GM21390 (cell line): Measurements from ENCODE around the gene CACNA1H.

Experiments used
- ATAC-seq: cut with Tn5 transposase; IDR thresholded peaks from one replicate; pipeline ENCODE4 v1.9.1; 2021; ENCODE audit not compliant: unreplicated experiment

Gene CACNA1H

GRCh38 chr16:1141716-1142115 is 11.2 kb upstream of the CACNA1H start:
- no peak for ATAC-seq

DNA sequence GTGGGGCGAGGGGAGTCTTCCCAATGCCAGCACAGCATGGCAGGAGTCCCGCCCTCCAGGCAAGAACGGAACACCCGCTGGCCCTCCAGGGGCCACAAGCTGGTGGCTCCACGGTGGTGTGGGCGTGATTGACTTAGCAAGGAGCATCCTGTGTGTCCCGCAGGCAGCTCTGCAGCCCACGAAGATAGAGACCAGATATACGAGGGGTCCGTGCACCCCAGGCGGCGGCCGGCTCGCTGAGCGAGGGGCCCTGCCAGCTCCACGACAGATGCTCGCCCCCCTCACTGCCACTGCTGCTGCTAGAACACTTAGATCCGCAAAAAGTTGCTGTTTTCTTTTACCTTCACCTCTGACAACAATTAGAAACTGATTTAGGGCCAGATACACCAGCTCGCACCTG is 10.0 kb upstream of the CACNA1H start:
- ATAC-seq, result no peak

GRCh38 chr16:1143761-1144450 is 9.0 kb upstream of the CACNA1H start:
- no peak for ATAC-seq

DNA sequence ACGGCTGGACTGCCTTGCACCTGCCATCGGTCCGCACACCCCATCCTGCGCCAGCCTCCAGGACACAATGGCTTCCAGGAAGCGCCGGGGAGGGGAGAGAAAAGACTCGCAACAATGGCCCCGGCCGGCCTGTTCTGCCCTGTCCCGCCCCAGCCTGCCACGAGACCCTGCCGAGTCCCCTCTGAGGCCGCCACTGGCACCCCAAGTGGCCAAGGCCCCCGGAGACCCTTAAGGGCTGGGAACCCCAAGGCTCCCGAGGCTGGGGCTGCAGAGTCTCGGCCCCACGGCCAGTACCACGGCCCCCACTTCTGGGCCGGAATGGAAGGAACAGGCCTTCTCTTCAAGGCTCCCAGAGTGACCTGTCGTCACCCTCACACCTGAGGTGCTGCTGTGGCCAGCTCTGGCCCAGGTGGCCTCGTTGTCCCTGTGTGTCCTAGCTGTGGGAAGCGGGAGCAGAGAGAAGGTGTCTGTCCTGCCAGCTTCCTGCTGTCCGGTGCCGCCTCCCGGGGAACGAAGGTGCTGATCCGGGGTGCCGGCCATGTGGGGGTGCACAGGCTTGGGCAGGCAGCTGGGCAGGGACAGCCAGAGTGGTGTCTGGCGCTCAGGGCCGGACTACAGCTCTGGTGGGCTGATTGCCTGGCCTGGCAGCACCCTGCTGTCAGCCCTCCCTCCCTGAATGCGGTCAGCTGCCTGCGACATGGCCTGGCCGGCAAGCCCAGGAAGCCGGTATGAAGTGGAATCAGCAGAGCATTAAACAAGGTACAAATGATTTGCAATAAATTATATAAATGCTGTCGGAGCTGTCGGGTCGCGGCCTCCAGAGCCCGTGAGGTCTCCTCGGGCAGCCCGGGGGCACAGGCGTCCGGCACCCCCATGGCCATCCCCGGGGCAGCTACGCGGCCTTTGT is 8.2 kb upstream of the CACNA1H start:
- no peak for ATAC-seq

- no peak for ATAC-seq
These were observed 7.4 kb upstream of the CACNA1H start for GRCh38 chr16:1145383-1146100.

- no peak for ATAC-seq
These were observed 6.5 kb upstream of the CACNA1H start for GRCh38 chr16:1146409-1146808.

DNA sequence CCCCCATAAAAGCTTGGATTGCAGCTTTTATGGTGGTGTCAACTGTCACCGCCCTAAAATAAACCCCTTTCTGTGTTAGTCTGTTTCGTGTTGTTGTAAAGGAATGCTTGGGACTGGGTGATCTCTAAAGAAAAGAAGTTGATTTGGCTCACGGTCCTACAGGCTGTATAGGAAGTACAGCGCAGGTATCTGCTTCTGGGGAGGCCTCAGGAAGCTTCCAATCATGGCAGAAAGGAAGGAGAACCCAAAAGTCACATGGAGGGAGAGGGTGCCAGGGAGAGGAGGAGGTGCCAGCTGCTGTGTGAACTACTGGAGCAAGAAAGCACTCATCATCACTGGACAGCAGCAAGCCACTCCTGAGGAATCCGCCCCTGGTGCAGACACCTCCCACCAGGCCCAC is 5.9 kb upstream of the CACNA1H start:
- ATAC-seq, result no peak

DNA sequence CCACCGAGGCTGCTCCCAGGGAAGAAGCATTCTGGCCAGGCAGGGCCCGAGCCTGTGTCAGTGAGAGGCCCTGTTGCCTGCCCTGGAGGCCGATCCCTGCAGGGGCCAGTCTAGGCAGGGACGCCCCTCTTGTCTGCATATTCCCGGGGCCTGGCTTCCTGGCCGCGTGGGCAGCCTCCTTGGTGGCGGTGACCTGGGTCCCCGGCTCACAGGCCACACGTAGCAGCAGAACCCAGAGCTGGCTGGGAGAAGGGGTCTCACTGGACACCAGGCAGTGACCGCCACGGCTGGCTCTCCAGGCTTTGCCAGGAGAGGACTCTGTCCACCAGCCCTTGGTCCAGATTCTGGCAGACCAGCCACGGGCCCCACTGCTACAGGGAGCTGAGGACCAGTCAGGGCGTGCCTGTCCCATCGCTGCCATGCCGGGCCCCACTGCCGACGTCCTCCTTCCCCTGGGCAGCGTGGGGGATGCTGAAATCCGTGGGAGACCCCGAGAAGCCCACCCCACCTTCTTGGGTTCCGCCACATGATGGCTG is 3.7 kb upstream of the CACNA1H start:
- ATAC-seq, result no peak

DNA sequence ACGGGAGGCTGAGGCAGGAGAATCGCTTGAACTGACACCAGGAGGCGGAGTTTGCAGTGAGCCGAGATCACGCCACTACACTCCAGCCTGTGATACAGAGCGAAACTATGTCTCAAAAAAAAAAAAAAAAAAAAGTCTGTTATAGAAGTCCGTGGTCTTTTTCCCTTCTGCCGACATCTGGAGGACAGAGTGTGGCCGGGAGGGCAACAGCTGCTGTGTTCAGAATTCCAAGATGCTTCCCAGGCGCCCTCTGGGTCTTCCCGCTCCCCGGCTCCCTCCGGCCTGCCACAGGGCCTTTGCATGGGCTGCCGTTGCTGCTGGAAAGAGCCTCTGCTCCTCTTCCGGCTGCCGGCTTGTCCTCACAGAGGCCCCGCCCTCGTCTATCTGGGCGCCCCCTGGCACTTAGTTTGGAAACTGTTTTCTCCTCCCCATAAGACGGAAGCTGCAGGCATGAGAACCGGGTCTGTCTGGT is 2.4 kb upstream of the CACNA1H start:
- no peak for ATAC-seq

DNA sequence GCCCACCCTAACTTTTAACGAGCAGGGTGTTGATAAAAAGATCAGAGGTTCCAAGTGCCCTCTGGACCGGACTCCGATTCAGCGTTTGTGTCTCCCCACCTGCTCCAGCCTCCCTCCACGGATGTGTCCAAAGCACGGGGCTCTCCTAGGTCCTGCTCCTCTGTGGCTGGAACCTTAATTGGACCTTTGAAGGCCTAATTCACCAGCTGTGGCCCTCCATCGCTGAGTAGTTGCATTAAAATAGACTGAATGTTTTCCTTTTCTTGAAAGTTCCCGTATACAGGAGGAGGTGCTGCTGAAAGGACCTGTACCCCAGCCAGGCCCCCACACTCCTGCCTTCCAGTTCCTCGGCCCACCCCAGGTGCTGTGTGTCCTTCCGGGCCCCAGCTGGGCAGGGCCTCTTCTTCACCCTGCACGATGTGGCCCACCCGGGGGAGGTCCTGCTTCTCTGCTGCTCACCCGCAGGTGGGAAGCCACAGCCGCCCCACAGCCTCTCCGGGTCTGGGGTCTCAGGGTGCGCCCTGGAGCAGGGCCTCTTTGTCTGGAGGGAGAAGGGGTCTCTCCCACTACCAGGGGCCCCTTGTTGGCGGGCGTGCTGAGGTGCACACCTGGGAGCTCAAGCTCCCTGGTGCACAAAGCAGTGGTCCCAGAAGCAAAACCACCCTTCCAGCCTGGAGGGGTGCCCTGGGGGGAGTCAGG is 1.3 kb upstream of the CACNA1H start:
- ATAC-seq, result no peak

DNA sequence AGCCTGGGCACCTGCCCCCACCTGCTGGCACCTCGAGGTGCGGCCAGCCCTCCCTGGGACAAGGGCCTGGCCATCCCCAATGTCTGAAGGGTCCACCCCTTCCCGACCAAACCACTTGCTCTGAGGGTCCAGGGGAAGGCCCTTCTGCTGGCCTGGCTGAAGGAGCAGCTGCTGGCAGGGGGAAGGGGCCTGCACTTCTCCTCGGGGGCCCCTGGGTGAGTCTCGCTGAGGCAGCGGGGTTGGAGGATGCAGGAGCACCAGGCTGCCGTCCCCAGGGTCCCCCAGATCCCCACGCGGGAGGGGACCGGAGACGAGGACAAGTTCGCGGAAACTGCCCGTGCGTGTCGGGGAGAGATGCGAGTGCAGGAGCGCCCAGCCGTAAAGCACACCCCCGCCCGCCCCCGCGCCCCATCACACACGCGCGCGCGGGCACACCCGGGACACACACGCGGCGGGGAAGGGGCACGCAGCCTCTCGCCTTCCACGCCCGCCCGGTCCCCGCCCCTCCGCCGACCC is 725 bp upstream of the CACNA1H start:
- ATAC-seq, result no peak

DNA sequence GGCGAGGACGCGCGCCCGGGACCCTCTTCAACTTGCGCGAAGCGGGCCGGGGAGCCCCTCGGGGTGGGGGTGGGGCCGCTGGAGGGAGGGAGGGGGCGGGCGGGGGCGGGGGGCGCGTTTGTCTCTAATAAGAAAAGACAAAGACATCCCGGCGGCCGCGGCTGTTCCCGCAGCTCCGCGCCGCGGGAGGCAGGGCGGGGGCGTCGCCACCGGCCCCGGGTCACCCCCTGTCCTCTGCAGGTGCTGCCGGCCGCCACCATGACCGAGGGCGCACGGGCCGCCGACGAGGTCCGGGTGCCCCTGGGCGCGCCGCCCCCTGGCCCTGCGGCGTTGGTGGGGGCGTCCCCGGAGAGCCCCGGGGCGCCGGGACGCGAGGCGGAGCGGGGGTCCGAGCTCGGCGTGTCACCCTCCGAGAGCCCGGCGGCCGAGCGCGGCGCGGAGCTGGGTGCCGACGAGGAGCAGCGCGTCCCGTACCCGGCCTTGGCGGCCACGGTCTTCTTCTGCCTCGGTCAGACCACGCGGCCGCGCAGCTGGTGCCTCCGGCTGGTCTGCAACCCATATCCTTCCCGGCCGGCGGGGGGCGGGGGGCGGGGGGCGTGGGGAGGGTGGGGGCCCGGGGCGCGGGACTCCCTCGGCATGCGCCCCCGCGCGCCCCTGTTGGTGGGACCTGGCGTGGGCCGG is 714 bp downstream of the CACNA1H start:
- ATAC-seq, result no peak

DNA sequence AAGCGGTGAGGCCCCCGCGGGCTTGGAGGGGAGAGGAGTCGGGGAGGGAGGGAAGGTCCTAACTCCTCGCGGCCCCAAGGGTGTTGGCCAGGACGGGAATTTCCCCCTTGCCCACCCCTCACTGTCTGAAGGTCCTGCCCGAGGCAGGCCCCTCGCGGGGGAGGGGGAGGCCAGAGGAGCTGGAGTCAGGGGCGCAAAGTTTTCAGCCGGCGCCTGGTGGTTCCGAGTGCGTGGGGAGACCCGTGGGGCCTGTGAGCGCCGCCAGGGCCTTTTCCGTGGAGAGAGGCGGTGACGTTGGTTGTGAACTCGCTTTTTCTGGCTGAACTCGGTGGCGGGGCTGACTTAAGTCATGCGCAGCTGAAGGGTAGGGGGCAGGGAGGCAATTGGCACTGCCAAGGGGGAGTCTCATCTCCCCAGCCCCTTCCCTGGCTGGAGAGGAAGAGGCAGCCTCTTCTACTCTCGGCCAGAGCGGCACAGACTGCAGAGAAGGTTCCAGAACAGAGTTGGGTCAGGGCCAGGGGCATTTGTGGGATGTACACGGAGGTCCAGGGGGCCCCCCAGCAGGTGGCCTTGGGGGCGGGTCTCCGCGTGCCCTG is 1.5 kb downstream of the CACNA1H start:
- ATAC-seq, result no peak

- no peak for ATAC-seq
These were observed 2.0 kb downstream of the CACNA1H start for GRCh38 chr16:1154887-1155331.

GRCh38 chr16:1155353-1156054 is 2.6 kb downstream of the CACNA1H start:
- ATAC-seq, result no peak

GRCh38 chr16:1156055-1156982 is 3.4 kb downstream of the CACNA1H start:
- no peak for ATAC-seq

DNA sequence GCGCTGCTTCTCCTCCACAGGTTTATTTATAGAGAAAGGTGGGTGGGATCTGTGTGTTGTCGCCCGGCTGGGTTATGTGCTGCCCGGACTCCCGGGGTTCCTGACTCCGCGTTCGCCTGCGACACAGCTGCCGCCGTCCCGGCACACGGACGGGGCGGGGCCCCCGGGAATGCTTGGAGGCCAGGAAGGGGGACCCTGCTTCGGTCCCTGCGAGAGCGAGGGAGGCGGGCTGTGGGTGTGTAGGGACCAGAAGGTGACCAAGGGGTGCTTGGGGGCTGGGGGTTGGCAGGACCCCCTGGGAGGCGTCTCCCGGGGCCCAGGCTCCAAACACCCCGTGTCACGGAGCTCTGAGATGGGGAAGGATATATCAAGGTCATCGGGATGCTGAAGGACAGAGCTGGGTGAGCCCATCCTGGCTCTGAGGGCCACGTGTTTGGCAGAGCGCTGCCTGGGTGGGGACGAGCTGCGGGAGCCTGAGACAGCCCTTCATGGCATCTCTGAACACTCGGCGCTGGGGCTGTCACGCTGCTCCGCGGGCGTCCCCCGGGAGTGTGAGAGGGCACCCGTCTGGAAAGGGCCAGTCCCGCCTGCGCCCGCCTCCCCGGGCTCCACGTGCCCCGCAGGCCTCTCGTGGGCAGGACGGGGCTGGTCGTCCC is 4.2 kb downstream of the CACNA1H start:
- ATAC-seq, result no peak
